HG03159 (cell line): ENCODE measurements around the gene HMGA1.

ENCODE experiments used
- ATAC-seq: cut with Tn5 transposase; IDR thresholded peaks from one replicate; pipeline ENCODE4 v1.9.1; 2021; ENCODE audit warnings: mild to moderate bottlenecking, moderate library complexity; ENCODE audit not compliant: unreplicated experiment

HMGA1 gene

GRCh38 chr6:34236443-34237315, at the start of gene HMGA1:
Gene HMGA1 (plus strand): TSS chr6:34236873. CDS start chr6:34240781, 3,908 bp downstream.
- ATAC-seq = peak; percentile 70

DNA sequence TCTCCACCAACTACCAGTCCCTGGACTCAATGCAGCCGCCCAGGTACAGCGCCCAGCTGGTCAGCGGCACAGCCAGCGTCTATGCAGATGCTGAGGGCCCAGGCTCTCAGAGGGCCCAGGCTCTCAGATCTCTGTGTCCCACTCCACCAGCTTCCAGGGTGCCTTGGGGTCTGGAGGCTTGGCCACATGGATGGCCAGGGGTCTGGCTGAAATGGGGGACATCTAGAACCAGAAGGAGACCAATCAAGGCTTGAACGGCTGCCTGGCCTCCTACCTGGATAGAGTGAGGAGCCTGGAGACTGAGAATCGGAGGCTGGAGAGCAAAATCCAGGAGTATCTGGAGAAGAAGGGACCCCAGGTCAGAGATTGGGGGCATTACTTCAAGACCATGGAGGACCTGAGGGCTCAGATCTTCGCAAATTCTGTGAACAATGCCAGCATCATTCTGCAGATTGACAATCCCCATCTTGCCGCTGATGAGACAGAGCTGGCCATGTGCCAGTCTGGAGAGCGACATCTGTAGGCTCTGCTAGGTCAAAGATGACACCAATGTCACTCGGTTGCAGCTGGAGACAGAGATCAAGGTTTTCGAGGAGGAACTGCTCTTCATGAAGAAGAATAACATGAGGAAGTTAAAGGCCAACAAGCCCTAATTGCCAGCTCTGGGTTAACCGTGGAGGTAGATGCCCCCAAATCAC, 46.7 kb upstream of the HMGA1 start:
- ATAC-seq = no peak

GRCh38 chr6:34190504-34191122, 46.1 kb upstream of the HMGA1 start:
- no peak for ATAC-seq

GRCh38 chr6:34194772-34195171, 41.9 kb upstream of the HMGA1 start:
- ATAC-seq = no peak

DNA sequence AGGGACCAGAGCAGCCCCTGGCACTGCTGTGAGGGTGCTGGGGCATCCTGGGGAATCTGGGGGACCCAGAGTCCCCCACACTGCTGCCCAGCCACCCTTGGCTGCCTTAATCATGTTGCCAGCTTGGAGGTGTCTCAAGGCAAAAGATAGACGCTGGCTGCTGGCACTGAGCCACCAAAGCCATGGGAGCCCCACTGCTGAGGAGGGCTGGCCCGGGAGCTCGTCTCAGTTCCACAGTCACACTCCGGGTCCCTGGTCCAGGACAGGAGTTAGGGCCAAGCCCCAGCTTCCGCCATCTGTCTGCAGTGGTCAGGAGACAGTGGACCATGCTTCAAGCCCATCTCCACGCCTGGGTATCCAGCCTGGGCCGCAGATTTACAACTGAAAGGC, 41.0 kb upstream of the HMGA1 start:
- ATAC-seq = no peak

GRCh38 chr6:34196116-34196832, 40.4 kb upstream of the HMGA1 start:
- ATAC-seq = peak; percentile 48

DNA sequence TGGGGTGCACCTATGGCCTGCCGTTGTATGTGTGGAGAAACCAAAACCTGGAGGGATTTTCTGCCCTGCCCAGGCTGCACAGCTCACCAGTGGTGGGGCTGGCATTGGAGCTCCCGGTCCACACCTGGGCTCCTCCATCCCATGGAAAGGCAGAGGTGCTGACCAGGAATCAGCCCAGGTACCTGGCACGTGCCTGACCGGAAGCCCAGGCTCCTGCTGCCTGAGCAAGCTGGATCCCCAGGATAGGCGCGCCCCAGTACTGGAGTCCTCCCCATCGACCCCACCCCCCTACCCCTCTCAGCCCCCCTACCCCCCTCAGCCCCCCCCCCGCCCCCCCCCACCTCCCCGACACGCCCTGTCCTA, 39.9 kb upstream of the HMGA1 start:
- no peak for ATAC-seq

DNA sequence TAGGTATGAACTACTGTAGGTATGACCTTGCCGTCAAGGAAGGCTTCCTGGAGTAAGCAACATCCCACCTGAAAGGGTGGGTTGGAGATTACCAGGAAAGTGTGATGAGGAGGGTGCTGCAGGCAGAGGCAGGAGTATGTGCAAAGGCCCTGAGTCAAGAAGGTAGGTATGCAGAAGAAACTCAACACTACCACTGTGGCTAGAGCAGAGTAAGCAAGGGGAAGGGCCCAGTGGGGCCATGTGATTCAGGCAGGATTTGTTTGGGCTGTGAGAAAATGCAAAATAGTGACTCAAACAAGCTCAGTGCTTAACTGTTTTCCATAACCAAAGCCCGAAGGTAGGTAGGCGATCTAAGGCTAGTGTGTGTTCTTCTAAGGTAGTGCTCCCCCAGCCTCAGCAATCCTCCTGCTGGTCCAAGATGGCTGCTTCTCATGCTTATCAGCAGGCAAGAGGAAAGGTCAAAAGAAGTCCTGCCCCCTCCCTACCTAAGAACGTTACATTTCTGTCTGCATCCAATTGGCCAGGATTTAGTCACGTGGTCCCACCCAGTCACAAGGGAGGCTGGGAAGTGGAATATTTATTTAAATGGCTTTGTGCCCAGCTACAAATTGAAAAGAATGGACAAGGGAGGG, 36.2 kb upstream of the HMGA1 start:
- ATAC-seq = no peak

- no peak for ATAC-seq
These were observed 35.1 kb upstream of the HMGA1 start for GRCh38 chr6:34201455-34202107.

DNA sequence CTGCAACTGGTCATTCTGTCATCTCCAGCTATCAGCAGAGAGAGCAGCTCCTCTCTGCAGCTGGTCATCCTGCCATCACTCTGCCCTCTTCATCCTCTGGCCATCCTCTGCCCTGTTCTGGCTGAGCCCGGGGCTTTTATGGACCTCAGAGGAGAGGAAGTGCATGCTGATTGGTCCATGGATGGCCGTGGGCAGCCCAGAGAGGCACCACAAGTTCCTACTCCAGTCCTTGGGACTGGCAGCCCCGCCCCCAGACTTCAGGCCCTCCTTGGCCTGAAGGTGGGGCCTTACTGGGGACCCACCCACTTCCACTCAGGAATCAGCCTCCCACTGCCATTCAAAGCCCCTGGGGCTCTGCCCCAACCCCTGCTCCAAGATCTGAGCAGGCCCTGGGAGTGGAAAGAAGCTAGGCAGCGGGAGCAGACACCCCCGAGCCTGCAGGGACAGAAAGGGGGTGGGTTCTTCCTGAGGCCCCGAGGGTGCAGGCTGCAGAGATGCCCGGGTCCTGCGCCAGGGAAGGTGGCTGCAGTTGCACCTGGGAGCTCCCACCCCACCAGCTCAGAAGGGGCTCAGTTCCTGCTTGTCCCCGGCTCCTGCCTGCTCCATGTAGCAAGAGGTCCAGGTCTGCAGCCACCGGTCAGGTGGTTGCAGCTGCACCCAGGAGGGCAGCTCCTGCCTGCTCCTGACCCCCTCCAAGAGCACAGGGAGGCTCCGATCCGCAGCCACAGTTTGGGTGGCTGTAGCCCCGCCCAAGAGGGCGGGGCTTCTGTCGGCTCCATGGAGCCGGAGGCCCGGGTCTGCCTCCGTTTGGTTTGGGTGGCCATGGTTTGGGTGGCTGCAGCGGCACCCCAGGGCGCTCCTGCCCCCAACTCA, 34.1 kb upstream of the HMGA1 start:
- ATAC-seq = no peak

- ATAC-seq = no peak
These were observed 32.0 kb upstream of the HMGA1 start for GRCh38 chr6:34204693-34205092.

DNA sequence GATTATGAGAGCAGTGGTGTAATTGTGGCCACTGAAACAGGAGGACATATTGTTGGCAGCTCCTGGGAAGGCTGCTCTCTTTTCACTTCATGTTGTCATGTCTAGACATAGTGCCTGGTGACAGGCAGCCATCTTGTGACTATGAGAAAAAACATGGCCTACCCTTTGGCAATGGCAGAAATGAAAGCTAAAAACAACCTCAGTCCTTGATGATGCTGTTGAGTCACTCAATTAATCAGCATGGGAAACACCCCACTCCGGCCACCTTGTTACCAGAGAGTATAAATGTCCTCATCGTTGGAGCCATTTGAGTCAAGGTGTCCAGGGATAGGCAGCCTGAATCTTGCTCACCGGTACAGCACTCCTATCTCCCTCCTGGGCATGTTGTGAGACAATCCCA, 31.2 kb upstream of the HMGA1 start:
- no peak for ATAC-seq

DNA sequence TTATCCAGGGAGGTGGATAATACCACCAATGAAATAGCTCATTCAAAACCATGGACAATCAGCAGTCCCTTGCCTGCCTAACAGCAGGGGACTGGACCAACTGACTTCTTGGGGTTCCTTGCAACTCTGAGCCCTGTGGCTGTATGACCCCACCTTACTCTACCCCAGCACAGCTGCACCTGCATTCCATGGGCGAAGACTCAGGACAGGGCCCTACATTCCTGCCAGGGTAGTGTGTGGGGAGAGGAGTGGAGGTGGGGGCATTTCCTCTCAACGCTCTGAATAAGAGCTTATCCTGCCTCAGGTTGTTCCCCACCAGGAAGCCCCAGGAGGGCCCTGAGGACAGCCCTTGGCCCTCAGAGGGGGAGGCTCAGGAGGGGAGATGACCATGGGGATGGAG, 30.8 kb upstream of the HMGA1 start:
- ATAC-seq = no peak

DNA sequence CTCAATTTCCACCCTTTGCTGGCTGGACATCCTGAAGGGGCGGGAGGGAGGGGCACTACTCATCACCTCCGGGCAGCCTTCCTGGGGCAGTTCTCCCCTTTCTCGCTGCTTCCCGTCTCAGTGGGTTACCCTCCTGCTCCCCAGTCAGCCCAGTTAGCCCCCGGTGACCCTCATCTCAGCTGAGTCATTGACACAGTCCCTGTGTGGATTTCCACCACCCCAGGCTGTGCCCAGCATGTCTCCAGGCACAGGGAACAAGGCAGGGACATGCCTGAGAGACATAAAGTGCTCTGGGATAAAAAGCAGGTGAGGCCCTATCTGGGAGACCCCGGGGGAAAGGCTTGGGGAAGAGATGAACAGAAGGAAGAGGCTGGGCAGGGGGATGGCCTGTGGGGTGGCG, 29.9 kb upstream of the HMGA1 start:
- ATAC-seq = no peak

DNA sequence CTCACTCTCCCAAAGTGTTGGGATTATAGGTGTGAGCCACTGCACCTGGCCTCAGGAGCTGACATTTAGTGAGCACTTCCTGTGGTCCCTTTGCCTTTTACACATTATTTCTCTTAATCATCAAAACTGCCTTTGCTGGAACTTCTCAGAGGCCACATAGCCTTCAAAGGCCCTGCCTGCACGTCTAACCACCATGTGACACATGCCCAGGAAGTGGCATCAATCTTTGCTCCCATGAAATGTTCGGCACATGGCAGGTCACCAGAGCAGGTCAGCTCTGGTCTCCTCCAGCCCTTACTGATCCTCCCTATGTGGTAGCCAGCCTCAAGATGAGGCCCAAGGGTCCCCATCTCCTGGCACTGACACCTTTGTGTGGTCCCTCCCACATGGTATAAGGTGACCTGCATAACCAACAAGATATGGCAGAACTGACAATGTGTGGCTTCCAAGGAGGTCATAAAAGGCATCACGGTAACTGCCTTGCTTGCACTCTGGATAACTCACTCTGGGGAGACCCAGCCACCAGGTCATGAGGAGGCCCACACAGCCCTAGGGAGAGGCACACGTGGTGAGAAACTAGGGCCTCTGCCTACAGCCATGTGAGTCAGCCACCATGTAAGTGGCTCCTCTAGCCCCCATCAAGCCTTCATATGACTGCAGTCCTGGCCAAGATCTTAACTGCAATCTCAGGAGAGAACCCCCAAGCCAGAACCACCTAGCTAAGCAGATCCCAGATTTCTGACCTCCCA, 28.8 kb upstream of the HMGA1 start:
- no peak for ATAC-seq

- no peak for ATAC-seq
These were observed 22.9 kb upstream of the HMGA1 start for GRCh38 chr6:34213772-34214171.

- no peak for ATAC-seq
These were observed 18.0 kb upstream of the HMGA1 start for GRCh38 chr6:34218691-34219090.

GRCh38 chr6:34223381-34223955, 13.2 kb upstream of the HMGA1 start:
- ATAC-seq = no peak
